GM19239 (cell line): ENCODE results near the gene UBAC2.

Experiments used
- DNase-seq: peaks from one replicate; pipeline ENCODE4 v3.0.0; 2011; ENCODE audit warnings: low spot score; ENCODE audit not compliant: insufficient read length
- FAIRE-seq: peaks from 2 replicates; lab custom pipeline; 2011; peaks lifted over from hg19 to GRCh38; lab: Jason Lieb, UNC

Gene UBAC2

DNA sequence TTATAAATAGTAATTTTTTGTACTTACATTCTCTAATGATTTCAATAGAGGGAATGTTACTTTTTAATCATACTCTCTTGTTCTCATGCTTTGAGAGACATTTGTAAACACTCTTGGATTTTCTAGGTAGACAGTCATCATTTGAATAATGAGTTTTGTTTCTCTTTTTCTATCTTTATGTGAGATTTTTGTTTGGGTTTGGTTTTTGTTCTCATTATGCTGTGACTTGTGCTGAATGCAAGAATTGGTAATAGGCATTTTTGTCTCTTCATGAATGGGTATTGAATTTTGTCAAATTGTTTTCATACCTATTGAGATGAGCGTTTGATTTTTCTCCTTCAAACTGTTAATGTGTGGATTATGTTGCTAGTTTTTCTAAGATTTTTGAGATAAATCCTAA is 163.3 kb downstream of the UBAC2 start:
- DNase-seq (no peak), FAIRE-seq (peak; percentile 88)

DNA sequence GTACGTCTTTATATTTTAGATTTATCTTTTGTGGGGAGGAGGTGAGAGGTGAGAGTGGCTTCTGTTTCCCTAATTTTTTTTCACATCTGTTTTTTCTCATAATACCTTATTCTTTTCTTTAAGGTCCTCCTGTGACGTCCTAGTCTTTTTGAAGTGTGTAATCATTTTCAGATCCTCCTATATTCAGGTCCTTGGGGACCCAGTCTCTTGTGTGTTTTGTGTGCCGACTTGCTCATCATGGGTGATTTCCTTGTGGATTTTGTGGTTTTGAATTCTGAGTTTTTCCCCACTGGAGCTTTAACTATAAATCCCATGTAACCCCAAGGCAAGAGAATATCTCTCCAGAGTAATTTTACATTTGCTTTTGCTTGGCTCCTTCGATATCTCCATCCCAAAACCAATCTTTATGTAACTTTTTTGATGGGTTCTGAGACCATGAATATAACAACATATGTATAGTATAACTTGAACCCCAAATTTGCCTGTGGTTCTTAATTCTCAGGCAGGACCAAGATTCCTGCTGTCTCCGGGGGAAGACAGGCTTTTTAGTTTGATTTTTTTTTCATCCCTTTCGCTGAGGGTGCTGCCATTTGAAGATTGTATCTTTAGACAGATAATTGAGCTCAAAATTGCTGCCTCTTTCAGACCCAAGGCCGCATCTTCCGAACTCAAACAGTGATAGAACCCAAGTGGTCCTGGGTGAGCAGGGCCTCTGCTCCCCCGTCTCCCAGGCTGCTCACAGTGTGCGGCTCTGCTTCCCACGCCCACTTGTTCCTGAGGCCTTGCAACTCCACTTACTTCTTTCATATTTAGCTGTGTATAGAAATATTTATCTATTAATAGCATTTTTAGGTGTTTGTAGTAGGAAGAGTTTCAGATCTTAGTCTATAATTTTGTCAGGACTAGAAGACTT is 165.7 kb downstream of the UBAC2 start:
- FAIRE-seq = peak; percentile 96
- DNase-seq = no peak

DNA sequence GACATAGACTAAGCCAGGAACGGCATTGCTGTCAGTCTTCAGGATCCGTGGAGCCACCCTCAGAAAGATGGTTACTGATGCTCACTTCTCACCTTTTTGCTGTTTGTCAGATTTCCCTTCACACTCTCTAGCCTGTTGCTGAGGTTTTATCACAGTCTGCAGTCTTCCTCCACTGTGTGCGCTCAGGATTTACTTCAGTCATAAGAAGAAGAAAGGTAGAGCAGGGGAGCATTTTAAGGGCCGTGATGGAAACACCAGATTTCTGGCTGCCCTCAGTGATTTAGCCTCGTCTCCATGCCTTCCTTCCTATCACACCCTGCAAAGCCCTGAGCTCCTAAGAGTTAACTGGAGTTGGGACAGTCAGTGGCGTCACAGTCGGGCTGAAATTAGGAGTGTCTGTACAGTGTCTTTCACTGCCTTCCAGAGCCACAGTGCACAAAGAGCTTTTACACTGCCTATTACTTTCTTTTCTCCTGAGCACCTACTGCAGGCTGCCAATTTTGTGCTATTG is 166.5 kb downstream of the UBAC2 start:
- DNase-seq = no peak
- no peak for FAIRE-seq

GRCh38 chr13:99367663-99368448 is 167.2 kb downstream of the UBAC2 start:
- DNase-seq (no peak), FAIRE-seq (peak; percentile 98)

GRCh38 chr13:99370481-99371275 is 170.0 kb downstream of the UBAC2 start:
- DNase-seq (no peak), FAIRE-seq (peak; percentile 8)

DNA sequence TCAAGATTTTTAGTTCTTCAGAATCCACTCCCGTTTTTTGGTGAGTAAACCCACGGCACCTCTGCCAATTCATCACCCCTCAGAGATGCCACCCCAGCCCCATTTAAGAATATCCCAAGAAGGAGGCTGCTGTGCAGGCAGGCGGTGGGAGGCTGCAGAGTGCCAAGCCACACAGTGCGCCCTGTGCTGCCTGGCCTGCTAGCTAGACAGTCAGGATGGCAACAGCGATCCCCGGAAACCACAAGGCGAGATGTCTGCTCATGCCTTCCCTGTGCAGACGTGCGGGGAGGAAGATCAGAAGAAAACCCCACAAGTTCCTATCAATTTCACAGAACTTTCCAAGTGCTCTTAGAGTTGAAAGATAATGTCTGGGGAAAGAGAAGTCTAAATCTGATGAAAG is 171.3 kb downstream of the UBAC2 start:
- no peak for DNase-seq

GRCh38 chr13:99373436-99373835 is 172.8 kb downstream of the UBAC2 start:
- no peak for FAIRE-seq
- no peak for DNase-seq

More for the DNA sequence above, 171.3 kb downstream of the UBAC2 start:
- FAIRE-seq = no peak

GRCh38 chr13:99374169-99374991 is 173.7 kb downstream of the UBAC2 start:
- DNase-seq = no peak
- peak; percentile 96 for FAIRE-seq

DNA sequence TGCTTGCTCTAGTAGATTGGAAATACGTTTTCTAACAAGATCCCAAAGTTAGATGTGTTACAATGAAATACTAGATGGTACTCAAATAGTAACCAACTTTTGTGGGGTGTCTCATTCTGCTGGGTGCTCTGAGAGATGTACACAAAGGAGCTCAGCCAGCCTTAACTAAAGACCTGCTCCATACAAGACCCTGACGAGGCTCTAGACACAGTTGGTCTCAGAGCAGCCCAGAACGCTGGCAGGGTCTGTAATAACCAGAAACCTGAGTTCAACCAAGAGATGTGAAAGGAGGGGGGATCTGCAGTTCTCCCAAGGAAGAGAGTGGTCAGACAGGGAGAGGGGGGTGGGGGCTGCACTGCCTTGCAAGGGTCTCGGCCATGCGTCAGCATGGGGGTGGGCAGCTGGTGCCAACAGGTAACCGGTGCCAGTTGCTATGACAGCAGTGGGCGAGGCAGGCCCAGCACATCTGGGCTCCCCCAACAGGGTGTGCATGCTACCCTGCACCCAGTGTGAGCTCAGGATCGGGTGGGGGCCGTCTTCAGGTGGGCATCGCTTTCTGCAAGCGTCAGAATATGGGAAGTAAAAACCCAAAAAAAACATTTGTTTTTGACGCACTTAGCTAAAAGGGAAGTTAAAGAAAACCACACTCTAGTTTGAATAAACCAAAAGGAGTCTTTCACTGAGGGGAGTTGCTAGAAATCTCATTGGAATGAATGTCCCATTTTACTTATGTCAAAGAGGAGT is 174.5 kb downstream of the UBAC2 start:
- DNase-seq (no peak), FAIRE-seq (no peak)

DNA sequence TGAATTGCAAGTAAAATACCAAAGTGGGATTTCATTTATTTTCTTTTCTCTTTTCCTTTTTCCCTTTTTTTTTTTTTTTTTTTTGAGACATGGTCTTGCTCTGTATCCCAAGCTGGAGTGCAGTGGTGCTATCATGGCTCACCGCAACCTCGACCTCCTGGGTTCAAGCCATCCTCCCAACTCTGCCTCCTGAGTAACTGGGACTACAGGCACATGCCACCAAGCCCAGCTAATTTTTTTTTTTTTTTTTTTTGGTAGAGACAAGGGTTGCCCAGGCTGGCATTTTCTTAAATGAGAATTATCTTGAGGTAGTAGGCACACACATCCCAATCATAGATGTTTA is 175.1 kb downstream of the UBAC2 start:
- DNase-seq (no peak), FAIRE-seq (no peak)

- DNase-seq (no peak), FAIRE-seq (peak; percentile 97)
These were observed 175.5 kb downstream of the UBAC2 start for GRCh38 chr13:99376132-99376531.

DNA sequence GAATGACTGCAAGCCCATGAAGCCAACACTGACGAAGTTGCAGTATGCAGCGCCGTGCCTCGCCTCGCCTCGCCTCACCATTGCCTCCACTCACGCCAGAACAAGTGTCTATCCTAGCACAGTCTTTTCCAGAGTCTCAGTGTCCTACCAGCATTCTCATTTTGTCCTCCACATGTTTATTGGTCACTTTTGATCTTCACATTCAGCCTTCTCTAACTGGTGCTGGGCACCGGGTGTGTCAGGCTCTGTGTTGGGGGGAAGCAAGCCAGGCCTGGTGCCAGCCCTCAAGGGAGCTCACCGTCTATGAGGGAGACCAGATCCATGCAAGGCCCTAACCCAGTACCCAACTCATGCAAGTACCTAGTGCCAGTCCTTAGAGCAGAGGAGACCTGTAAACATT is 176.3 kb downstream of the UBAC2 start:
- FAIRE-seq (no peak), DNase-seq (no peak)

DNA sequence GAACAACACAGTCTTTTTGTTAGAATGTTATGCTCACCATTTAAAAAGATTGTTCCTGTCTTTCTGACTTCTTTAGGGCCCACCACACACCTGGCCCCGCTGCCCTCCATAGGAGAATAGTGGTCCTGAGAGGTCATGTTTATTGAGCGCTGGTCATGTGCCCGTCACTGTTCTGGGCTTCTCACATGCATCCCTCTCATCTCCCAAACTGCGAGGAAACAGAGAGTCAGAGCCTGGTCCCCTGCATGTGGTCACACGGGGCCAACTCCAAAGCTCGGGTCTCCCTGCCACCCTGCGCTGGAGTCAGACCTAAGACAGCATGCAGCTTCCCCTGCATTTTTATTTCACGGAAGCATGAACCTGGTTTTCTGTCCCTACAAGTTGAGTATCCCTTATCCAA is 177.0 kb downstream of the UBAC2 start:
- FAIRE-seq = no peak
- DNase-seq = no peak

GRCh38 chr13:99378985-99379733 is 178.5 kb downstream of the UBAC2 start:
- FAIRE-seq (peak; percentile 91), DNase-seq (no peak)

DNA sequence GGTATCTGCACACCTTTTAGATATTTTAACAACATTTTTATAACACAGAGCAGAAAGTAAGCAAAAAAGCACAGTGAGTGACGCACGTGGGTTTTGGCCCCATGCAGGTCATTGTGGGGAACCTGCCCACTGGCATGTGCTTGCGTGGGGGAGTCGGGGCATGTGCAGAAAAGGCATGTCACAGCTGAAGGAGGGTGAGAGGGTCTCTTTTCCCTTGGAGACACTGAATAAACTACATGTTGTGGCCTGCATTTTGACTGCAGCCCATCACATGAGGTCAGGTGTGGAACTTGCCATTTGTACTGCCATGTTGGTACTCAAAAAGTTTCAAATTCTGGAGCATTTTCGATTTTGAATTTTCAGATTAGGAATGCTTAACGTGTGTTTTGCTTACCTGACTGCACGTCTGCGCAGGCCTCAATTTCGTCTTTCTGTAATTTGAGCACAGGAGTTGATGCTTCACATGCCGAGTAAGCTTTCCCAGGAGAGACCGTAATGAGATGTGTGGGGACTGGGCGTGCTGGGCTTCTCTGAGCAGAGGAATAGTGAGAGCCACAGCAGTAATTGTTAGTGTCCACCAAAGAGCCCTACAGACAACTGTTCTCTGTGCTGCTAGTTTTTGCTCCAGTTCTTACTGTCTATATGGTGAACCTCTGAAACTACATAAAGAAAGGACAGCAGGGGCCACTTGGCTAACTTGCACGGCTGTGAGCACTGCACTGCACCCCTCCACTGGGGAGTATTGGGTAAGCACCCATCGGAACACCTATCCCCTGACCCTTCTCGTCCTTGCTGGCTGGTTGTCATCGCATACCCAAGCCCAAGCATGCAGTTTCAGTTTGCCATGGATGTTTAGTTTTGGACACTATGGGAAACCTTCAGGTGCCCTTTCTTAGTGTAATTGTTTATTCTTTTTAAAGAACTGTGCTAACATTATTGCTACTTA is 179.5 kb downstream of the UBAC2 start:
- peak; percentile 86 for FAIRE-seq
- no peak for DNase-seq

DNA sequence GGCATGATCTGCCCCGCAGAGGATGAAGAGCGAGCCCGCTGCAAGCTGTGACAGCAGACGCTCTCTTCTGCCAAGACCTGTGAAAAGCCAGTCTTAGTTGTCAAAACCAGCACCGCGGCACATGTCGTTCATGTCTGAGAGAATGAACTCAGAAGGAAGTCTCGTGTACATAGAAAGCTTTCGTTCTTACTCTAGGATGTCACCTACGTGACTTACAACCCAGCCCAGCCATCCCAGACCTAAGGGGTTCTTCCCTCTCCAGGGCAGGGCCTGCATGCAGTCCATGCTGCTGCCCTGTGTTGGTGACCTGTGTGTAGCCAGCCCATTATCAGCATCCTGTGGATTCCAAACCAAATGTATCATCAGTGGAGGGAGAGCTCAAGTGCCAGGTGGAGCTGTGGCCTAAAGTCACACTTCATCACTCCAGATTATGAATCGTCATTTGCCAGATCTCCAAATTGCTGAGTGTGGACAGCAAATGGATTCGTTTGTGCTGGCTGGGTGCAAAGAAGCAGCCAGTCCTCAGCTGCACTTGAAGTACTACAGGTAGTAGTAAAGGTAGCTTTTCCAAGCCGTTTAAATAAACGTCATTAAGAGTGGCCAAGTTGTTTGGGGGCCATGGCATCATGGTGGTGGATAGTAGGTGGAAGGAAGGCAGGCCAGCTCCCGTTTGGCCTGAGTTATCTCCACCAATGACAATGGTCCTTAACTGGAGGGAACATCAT is 180.4 kb downstream of the UBAC2 start:
- FAIRE-seq = peak; percentile 98
- DNase-seq = no peak
